Astrocyte of the spinal cord (primary cell): ENCODE data around the gene PDE4C.

Experiments
- DNase-seq: peaks from one replicate; pipeline ENCODE4 v3.0.0; 2011; ENCODE audit warnings: low read depth, low spot score
- H3K4me3 ChIP-seq: 2 replicates; pipeline ENCODE4 v1.5.1; 2011; ENCODE audit warnings: low read depth, mild to moderate bottlenecking, low read length, moderate library complexity
- in situ Hi-C: cut with HindIII; loops from 2 replicates; pipeline ENCODE4 v1.10.0; 2017; ENCODE audit warnings: low sequenced_read_pairs
- TF ChIP-seq, protein P1 (sequence below): IDR thresholded peaks from 2 replicates; pipeline ENCODE4 v1.5.1; 2012; ENCODE audit warnings: low read depth, mild to moderate bottlenecking, low read length, inconsistent platforms

The PDE4C gene

DNA sequence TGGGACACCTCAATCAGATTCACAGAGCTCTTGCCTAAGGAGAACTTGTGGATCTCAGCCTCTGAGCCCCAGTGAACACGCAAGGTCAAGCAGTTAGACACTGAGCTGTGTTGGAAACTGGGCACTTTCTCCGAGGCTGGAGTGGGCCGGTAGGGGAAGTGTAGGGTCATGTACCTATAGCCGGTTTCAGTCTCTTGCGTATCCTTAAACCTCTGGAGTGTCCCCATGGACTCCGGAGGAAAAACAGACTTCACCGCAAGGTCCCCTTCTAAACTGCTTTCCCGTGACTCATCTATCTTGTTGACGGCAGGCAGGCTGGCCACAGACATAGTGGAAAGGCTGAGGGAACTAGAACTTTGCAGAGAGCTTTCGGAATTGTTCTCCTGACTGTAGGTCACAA lies 36.7 kb upstream of the PDE4C start:
- H3K4me3 ChIP-seq = no peak overlapping the region
- DNase-seq = peak; percentile 25
- TF ChIP-seq, protein P1, sequence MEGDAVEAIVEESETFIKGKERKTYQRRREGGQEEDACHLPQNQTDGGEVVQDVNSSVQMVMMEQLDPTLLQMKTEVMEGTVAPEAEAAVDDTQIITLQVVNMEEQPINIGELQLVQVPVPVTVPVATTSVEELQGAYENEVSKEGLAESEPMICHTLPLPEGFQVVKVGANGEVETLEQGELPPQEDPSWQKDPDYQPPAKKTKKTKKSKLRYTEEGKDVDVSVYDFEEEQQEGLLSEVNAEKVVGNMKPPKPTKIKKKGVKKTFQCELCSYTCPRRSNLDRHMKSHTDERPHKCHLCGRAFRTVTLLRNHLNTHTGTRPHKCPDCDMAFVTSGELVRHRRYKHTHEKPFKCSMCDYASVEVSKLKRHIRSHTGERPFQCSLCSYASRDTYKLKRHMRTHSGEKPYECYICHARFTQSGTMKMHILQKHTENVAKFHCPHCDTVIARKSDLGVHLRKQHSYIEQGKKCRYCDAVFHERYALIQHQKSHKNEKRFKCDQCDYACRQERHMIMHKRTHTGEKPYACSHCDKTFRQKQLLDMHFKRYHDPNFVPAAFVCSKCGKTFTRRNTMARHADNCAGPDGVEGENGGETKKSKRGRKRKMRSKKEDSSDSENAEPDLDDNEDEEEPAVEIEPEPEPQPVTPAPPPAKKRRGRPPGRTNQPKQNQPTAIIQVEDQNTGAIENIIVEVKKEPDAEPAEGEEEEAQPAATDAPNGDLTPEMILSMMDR = no peak
- in situ Hi-C loops = no loop called here

DNA sequence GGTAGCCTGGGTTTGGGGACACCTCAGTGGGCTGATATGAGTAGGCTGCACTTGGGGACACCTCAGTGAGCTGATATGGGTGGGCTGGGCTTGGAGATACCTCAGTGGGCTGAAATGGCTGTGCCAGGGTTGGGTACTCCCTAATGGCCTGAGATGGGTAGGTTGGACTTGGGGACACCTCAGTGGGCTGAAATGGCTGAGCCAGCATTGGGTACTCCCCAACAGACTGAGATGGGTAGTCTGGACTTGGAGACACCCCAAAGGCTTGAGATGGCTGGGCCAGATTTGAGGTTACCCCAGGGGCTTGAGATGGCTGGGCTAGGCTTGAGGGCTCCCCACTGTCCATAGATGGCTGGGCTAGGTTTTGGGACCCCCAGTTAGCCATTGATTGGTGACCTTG lies 35.9 kb upstream of the PDE4C start:
- TF ChIP-seq, protein P1 = no peak
- DNase-seq = no peak
- in situ Hi-C loops = no loop called here
- no peak overlapping the region for H3K4me3 ChIP-seq

DNA sequence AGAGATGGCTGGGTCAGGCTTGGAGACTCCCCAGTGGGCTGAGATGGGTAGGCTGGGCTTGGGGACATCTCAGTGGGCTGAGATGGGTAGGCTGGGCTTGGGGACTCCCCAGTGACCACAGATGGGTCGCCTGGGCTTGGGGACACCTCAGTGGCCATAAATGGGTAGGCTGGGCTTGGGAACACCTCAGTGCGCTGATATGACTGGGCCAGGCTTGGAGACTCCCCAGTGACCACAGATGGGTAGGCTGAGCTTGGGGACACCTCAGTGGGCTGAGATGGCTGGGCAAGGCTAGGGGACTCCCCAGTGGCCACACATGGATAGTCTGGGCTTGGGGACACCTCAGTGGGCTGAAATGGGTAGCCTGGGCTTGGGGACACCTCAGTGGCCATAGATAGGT lies 35.2 kb upstream of the PDE4C start:
- TF ChIP-seq, protein P1 = no peak

DNA sequence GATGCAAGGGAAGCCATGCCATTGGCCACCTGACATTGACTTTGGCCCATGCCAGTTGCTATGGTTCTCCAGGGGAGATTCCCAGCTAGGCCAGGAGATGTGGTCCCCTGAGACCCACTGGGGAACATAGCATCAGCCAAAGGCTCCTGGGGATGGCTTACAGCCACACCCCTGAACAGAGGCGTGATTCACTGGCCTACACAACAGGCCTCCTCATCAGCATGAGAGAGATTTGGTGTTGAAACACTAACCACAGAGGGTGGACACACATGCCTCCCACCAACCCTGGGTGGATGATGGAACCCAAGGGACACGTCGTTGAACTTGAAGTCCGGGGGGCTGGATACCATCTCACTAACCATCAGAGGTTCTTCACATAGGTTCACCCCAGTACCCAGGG lies 33.7 kb upstream of the PDE4C start:
- no peak for DNase-seq
- TF ChIP-seq, protein P1 = no peak
- in situ Hi-C loops = no loop called here
- no peak overlapping the region for H3K4me3 ChIP-seq

More for the DNA sequence above, 35.2 kb upstream of the PDE4C start:
- no peak overlapping the region for H3K4me3 ChIP-seq
- no peak for DNase-seq
- in situ Hi-C loops = no loop called here

DNA sequence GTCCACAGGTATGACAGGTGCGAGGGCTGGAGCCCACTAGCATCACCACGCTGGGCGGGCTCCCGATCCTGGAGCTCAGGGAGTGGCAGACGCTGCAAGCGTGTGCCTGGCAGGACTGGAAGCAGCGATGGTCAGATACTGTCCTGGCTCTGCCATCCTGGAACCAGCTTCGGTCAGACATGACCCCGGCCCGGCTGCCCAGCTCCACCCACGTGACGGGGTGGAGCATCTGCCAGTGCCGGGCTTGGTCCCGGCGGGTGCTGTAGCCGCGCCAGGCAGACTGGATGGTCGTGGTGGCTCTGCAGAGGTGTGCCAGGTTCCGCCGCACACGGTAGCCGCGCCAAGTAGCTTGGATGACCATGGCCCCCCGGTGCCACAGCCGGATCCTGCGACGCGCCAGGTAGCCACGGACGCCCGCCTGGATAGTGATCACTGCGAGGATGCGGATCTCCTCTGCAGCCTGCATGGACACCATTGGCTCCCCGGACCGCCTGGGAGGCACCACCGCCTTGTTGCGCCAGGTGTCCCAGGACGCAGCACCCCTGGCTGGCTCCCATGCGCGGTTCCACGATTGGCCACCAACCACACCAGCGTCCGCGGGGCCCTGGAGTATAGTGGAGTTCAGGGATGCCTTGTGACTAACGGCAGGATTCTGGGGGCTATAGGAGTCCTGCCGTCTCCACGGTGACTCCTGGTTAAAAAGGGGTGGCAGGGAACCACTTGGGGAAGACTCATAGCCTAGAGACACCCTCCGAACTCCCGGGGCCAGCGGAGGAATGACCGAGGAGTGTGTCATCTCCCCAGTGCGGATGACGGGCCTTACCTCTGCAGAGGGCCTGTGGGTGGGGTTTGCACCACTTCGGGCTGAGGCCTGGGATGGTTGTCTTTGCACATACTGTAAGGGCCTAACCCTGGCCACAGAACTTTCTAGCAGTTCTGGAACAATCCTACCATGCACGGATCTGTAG lies 31.5 kb upstream of the PDE4C start:
- TF ChIP-seq, protein P1 = no peak
- H3K4me3 ChIP-seq = no peak overlapping the region
- no peak for DNase-seq
- in situ Hi-C loops = no loop called here

DNA sequence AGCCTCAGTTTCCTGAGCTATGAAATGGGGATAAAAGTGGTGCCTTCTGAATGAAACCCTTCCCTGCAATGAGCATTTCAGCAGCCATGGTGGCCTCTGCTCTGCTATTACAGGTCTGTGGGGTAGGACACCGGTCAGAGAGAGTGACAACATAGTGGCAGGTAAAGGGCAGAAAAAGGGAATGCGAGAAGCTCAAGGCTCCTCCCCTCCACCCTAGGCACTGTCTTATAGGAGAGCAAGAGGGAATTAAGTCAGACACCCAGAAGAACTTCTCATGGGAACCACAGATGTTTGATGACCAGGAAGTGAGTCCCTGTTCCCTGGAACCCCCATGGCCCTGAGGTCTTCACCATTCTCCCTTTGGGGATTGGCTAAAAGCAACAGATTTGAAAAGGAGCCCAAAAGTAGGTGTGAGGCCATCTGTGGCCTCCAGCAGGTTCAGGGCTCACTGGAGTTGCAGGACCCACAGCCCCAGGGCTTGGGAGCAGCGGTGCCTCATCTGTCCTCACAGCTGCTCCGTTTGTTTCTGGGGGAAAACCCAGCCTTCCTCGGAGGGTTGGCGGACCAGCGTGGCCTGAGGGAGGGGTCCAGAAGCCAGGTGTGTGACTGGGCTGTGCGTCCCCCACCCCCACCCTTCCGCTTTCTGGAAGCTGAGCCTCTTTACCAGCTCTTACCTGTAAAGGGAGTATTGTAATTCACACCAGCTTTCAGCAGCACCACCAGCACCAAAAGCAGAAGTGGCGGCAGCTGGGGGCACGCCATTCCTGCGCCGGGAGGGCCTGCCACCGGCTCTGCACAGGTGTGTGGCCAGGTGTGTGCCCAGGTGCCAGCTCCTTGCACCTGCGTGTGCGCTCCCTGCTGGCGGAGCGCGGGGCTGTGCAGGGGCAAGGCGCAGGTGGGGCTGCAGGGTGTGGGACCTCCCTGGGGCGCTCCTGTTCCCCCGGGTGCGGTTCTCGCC lies 28.6 kb upstream of the PDE4C start:
- DNase-seq = no peak
- in situ Hi-C loops = no loop called here
- TF ChIP-seq, protein P1 = no peak
- H3K4me3 ChIP-seq = no peak overlapping the region
